ENCODE measurements around the gene EREG. TPM values are rescaled to one million over a fixed set of nuclear protein-coding genes. Genes with fewer than 3 reads are reported as not detected.

Gene EREG
- total RNA-seq, 1 experiment from 2014 or later, result 0.46 TPM

DNA sequence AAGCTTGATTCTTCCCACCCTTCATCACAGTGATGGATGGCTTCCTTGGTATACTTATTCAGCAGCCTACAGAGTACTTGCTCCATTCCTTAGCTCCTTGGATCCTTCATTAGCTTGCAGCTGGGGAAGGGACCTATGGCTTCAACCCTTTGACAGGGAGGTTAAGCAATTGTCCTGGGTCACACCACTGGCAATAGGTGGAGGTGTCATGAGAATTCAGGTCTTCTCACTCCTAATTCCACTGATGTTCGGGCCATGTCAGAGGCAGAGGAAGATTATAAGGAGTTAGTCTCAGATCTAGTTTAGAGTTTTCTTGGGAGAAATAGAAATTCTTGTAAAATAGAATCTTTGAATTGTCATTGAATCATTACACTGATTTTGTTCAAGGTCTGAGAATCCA, 24.5 kb downstream of the EREG start:
- no TSS peak for BruUV-seq (replicated peaks)
- H3K27ac ChIP-seq, result no peak overlapping the region
- H3F3A ChIP-seq (ENCODE audit: insufficient read depth, low read depth), result no peaks in the 10 kb centered on the region
- DNase-seq, result no peak
- no peak for TF ChIP-seq EZH2 (IDR thresholded peaks at IDR 0.05; ENCODE audit: low read depth)
- TF ChIP-seq, protein P1, sequence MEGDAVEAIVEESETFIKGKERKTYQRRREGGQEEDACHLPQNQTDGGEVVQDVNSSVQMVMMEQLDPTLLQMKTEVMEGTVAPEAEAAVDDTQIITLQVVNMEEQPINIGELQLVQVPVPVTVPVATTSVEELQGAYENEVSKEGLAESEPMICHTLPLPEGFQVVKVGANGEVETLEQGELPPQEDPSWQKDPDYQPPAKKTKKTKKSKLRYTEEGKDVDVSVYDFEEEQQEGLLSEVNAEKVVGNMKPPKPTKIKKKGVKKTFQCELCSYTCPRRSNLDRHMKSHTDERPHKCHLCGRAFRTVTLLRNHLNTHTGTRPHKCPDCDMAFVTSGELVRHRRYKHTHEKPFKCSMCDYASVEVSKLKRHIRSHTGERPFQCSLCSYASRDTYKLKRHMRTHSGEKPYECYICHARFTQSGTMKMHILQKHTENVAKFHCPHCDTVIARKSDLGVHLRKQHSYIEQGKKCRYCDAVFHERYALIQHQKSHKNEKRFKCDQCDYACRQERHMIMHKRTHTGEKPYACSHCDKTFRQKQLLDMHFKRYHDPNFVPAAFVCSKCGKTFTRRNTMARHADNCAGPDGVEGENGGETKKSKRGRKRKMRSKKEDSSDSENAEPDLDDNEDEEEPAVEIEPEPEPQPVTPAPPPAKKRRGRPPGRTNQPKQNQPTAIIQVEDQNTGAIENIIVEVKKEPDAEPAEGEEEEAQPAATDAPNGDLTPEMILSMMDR (conservative IDR thresholded peaks at IDR 0.05), result no peak
- H3K36me3 ChIP-seq (ENCODE audit: low read depth), result no peaks in the 10 kb centered on the region; the same call in 1 of the 2 replicates
- H3K4me3 ChIP-seq, result no peak overlapping the region
- no peaks in the 10 kb centered on the region; the same call in 1 of the 2 replicates for H3K4me1 ChIP-seq (replicated peaks; ENCODE audit: insufficient read depth)
- no peaks in the 10 kb centered on the region for H3K27me3 ChIP-seq (ENCODE audit: insufficient read depth, low read depth)
- H2AFZ ChIP-seq, result no peak overlapping the region
- CTCF ChIA-PET, result no interaction called here
- H3K79me2 ChIP-seq (ENCODE audit: low read depth), result no peaks in the 10 kb centered on the region
- no peaks in the 10 kb centered on the region for H3K9me2 ChIP-seq (ENCODE audit: insufficient read depth)
- no peaks in the 10 kb centered on the region for H4K20me1 ChIP-seq (ENCODE audit: insufficient read depth)
- no peaks in the 10 kb centered on the region for H3K9me3 ChIP-seq (ENCODE audit: insufficient read depth, low read depth)
- POLR2A ChIA-PET (ENCODE audit: unreplicated experiment), result no interaction called here
- intact Hi-C loops (cut with micrococcal nuclease; ENCODE audit: unreplicated experiment), result no loop called here
- no peak overlapping the region for H3K4me2 ChIP-seq

DNA sequence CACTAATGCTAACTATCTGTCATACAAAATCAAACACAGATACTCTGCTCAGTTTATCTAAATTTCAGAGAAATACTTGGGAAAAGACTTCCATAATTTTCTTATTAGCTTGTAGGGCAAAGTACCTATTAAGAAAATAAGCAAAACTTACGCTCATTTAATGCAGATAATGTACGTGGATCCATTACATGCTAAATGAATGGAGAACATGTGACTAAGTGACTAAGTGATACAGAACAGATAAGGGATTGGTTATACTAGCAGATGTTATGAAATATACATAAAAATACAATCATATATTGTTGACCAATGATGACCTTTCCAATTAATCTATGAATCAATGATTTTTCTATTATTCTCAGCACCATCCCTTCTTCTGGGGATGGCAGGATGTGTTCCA, 25.7 kb downstream of the EREG start:
- H2AFZ ChIP-seq, result no peak overlapping the region
- TF ChIP-seq, protein P1 (conservative IDR thresholded peaks at IDR 0.05), result no peak
- no peak for TF ChIP-seq EZH2 (IDR thresholded peaks at IDR 0.05; ENCODE audit: low read depth)
- no peaks in the 10 kb centered on the region for H3K27me3 ChIP-seq (ENCODE audit: insufficient read depth, low read depth)
- no peaks in the 10 kb centered on the region; the same call in 1 of the 2 replicates for H3K36me3 ChIP-seq (ENCODE audit: low read depth)
- no peaks in the 10 kb centered on the region for H3K9me3 ChIP-seq (ENCODE audit: insufficient read depth, low read depth)
- DNase-seq, result no peak
- H3K27ac ChIP-seq, result no peak overlapping the region
- ChIA-PET POLR2A (ENCODE audit: unreplicated experiment) (no interaction called here), CTCF (no interaction called here)
- BruUV-seq (replicated peaks), result no TSS peak
- H3K4me3 ChIP-seq, result no peak overlapping the region
- H3K9me2 ChIP-seq (ENCODE audit: insufficient read depth), result no peaks in the 10 kb centered on the region
- H4K20me1 ChIP-seq (ENCODE audit: insufficient read depth), result no peaks in the 10 kb centered on the region
- H3K79me2 ChIP-seq (ENCODE audit: low read depth), result no peaks in the 10 kb centered on the region
- H3K4me2 ChIP-seq, result no peak overlapping the region
- H3K4me1 ChIP-seq (replicated peaks; ENCODE audit: insufficient read depth), result no peaks in the 10 kb centered on the region; the same call in 1 of the 2 replicates
- no peaks in the 10 kb centered on the region for H3F3A ChIP-seq (ENCODE audit: insufficient read depth, low read depth)
- intact Hi-C loops (cut with micrococcal nuclease; ENCODE audit: unreplicated experiment), result no loop called here

DNA sequence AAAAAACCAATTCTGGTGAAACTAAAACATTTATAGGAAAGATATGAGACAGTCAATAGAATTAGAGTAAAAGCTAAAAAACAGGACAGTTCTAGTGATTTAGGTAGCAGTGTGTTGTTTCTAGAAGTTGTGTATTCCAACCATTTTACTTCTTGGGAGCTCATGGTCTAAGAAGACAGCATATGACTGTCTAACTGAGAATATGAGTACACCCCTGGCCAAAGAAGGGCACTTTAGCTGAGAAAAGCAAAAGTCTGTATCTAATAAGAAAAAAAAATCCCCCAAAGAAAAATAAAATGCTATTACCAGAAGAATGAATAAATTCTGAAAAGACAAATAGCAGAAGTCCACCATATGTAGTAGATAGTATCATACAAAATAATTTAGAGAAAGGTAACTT, 26.4 kb downstream of the EREG start:
- Histone ChIP-seq H3K4me2 (no peak overlapping the region), H3K4me1 (replicated peaks; ENCODE audit: insufficient read depth) (no peaks in the 10 kb centered on the region; the same call in 1 of the 2 replicates), H3K4me3 (no peak overlapping the region), H3K9me2 (ENCODE audit: insufficient read depth) (no peaks in the 10 kb centered on the region), H3F3A (ENCODE audit: insufficient read depth, low read depth) (no peaks in the 10 kb centered on the region), H4K20me1 (ENCODE audit: insufficient read depth) (no peaks in the 10 kb centered on the region), H3K27me3 (ENCODE audit: insufficient read depth, low read depth) (no peaks in the 10 kb centered on the region), H3K79me2 (ENCODE audit: low read depth) (no peaks in the 10 kb centered on the region), H3K27ac (no peak overlapping the region), H3K36me3 (ENCODE audit: low read depth) (no peaks in the 10 kb centered on the region), H3K9me3 (ENCODE audit: insufficient read depth, low read depth) (no peaks in the 10 kb centered on the region), H2AFZ (no peak overlapping the region)
- no TSS peak for BruUV-seq (replicated peaks)
- no peak for DNase-seq
- no peak for TF ChIP-seq EZH2 (IDR thresholded peaks at IDR 0.05; ENCODE audit: low read depth)
- TF ChIP-seq, protein P1 (conservative IDR thresholded peaks at IDR 0.05), result no peak
- ChIA-PET POLR2A (ENCODE audit: unreplicated experiment) (no interaction called here), CTCF (no interaction called here)
- intact Hi-C loops (cut with micrococcal nuclease; ENCODE audit: unreplicated experiment), result no loop called here

Measured in PC-9 (cell line).